GM19397 (cell line): ENCODE measurements around the gene HMSD.

Experiments used
- ATAC-seq: cut with Tn5 transposase; IDR thresholded peaks from one replicate; pipeline ENCODE4 v1.9.1; 2021; ENCODE audit warnings: mild to moderate bottlenecking, moderate library complexity; ENCODE audit not compliant: unreplicated experiment

The HMSD gene

DNA sequence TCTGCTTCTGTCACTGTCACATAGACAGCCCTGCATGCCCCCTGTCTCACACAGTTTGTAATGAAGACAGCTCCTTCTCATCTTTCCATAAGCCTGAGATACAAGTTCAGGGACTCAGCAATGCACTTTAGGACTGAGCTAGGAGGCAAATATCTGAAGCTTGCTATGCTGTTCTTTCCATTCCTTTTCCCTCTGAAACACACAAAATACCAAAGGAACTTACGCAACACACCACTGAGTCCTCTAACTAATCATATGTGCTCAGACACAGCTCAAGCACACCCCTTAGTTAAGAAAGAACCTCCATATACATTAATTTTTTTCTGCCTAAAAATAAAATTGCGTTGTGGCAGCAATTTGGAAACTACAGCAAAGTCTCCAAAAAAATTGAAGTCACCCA is 38.6 kb downstream of the HMSD start:
- ATAC-seq = no peak

DNA sequence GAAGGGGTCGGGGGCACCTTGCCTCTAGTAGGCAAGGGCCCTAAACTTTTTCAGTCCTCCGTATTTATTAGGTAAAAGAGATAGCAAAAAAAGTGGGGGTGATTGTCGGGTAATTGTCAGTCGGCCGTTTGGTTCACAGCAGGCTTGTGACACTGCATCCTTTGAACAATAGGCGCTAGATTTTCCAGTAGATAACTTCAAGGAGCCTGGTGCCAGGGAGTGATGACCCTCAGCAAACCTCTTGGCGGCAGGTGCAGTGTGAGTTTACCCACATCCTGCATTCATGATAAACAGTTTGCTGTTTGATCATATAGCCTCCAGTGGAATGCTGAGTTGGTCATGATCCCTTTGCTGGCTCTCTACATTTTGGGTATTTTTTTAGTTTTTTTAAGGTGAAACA is 43.6 kb downstream of the HMSD start:
- ATAC-seq = no peak

DNA sequence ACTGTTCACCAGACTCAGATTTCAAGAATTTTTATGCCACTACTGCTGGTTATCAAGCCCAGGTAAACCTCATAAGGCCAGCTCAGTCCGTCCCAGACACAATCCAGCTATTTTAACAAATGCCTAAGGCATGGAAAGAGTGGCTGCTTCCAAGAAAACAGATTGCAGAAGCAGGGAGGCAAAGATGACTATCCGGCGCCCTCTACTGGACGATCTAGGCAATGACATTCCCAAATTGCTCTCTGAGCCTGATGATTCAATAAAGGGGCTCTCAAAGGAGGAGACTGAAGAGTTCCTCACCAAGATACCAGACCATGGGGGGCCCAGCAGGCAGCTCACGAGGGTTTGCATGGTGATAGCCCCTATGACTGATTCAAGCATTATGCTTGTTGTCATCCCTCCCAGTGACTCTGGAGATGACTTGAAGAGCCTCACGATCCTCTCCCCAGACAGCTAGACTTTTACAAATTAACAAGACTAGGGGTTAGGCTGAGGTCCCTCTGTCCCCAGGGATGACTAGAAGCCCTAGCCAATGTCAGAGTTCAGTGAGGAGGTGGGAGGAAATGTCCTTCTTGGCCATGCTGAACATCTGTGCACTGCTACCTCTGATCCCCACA is 45.8 kb downstream of the HMSD start:
- no peak for ATAC-seq

DNA sequence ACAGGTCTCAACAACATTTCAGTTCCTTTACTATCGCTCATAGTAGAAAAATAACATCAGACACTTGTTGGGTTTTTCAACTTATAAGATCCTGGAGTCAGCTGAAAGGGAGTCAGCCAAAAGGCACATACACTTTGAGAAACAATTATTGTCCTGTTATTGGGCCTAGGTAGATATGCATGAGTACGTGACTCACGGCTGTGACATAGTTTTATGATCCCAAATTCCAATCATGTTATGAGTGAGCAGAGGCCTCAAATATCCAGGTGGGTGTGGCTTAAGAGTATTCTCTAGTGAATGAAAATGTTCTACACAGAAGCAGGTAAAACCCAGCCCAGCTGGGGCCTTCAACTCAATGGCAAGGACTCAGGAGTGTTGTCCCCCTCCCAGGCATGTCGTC is 47.9 kb downstream of the HMSD start:
- ATAC-seq = no peak

DNA sequence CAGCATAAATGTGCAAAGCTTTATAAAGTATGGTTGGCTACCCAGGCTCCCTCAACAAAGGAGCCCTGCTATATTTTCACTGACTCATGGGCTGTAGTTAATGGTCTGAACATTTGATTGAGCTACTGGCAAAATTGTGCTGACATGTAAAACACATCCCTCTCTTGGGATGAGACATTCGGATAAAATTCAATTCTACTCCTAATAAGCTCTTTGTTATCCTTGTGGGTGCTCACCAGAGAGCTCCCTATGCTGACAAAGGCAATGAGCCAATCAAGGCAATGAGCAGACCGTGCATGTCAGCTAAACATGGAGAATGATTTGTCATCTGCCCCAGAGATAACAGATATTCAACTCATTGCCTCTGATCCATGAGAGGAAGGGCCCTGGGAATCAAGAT is 48.5 kb downstream of the HMSD start:
- no peak for ATAC-seq

DNA sequence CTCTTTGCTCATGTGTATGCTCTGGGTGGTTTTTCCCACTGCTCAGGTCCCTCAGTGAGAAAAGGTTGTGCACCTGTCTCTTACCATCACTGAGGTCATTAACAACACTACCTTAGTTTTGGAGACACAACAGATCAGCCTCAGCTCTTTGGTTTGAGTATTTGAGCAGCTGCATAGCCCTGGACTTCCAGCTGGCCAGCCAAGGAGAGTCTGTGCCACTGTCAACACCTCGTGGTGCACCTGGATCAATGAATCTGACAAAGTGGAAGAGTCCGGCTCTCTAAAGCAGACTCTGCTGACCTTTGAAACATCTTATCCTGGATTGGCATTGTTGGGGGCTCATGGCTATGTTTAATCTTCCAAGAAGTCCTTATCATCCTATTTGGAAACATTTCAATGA is 50.8 kb downstream of the HMSD start:
- ATAC-seq = no peak

DNA sequence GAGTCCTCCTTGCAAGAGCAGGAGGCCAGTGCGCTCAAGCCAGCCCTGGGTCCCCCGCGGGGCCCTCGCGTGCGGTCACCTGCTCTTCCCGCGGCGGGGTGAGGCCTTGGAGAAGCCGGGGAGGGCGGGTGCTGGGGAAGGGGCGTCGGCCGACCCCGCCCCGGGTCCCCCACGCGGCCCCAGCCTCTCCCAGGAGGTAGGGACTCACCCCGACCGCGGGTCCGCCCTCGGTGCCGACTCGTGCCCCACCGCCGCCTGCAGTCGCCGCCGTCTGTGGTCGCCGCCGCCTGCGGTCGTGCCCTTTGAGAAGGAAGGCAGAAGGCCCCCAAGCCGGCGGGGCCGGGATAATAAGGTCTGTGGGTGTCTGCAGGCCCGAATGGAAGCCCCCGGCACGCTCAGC is 53.5 kb downstream of the HMSD start:
- no peak for ATAC-seq

DNA sequence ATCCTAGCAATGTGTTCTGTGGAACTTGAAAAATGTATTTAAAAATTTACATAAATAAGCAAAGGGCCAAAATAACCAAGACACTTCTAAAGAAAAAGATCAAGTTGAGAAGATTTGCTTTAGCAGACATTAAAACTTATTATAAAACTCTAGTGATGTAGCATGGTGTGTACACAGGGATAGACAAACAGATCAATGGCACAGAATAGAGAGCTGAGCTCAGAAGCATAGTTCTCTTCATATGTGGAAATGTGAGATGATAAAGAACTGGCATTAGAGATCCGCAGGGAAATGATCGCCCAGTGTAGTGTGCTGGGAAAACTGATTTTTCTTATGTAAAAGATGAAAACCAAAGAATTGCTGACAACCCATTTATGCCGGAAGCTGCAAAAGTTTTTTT is 60.2 kb downstream of the HMSD start:
- no peak for ATAC-seq
